ENCODE results near the gene SLC23A1. TPM values are rescaled to one million over a fixed set of nuclear protein-coding genes. Genes with fewer than 3 reads are reported as not detected.

The SLC23A1 gene
- total RNA-seq, 1 donor from 2014 or later: not detected

GRCh38 chr5:139379626-139380449, 3.3 kb downstream of the SLC23A1 start:
- TF ChIP-seq, protein P1, sequence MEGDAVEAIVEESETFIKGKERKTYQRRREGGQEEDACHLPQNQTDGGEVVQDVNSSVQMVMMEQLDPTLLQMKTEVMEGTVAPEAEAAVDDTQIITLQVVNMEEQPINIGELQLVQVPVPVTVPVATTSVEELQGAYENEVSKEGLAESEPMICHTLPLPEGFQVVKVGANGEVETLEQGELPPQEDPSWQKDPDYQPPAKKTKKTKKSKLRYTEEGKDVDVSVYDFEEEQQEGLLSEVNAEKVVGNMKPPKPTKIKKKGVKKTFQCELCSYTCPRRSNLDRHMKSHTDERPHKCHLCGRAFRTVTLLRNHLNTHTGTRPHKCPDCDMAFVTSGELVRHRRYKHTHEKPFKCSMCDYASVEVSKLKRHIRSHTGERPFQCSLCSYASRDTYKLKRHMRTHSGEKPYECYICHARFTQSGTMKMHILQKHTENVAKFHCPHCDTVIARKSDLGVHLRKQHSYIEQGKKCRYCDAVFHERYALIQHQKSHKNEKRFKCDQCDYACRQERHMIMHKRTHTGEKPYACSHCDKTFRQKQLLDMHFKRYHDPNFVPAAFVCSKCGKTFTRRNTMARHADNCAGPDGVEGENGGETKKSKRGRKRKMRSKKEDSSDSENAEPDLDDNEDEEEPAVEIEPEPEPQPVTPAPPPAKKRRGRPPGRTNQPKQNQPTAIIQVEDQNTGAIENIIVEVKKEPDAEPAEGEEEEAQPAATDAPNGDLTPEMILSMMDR (IDR thresholded peaks at IDR 0.05; ENCODE audit: unreplicated experiment): no peak
- H3K27ac Mint-ChIP-seq (ENCODE audit: unreplicated experiment): no peak overlapping the region
- H3K9me3 Mint-ChIP-seq (ENCODE audit: unreplicated experiment): no peaks in the 10 kb centered on the region
- H3K36me3 Mint-ChIP-seq (ENCODE audit: low read depth, unreplicated experiment): peaks cover 9% of the 10 kb centered on the region
- H3K27me3 Mint-ChIP-seq (ENCODE audit: unreplicated experiment): peaks cover 6% of the 10 kb centered on the region
- no peak overlapping the region for H3K4me3 Mint-ChIP-seq (ENCODE audit: unreplicated experiment)
- peaks cover 12% of the 10 kb centered on the region for H3K4me1 Mint-ChIP-seq (ENCODE audit: unreplicated experiment)
- DNase-seq (ENCODE audit: low spot score): no peak

DNA sequence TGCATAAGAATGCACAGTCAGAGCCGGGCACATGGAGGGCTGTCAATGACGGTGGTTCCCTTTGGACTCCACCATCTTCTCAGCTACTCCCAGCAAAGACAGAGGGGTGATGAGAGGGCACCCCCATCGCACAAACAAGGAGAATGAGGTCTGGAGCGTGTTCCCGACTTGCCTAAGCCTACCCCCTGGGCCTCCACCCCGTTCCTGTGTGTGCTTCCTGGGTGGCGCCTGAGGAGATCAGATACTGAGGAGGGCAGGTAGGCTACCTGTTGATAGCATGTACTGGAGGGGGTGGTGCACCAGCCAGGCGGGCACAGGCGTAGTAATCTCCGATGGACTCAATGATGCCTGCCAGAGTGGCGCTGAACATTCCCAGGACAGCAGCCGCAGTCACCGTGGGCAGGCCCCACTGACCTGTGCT, 4.1 kb downstream of the SLC23A1 start:
- Mint-ChIP-seq H3K9me3 (ENCODE audit: unreplicated experiment) (no peaks in the 10 kb centered on the region), H3K4me1 (ENCODE audit: unreplicated experiment) (peaks cover 9% of the 10 kb centered on the region), H3K36me3 (ENCODE audit: low read depth, unreplicated experiment) (peaks cover 10% of the 10 kb centered on the region), H3K4me3 (ENCODE audit: unreplicated experiment) (no peak overlapping the region), H3K27ac (ENCODE audit: unreplicated experiment) (no peak overlapping the region), H3K27me3 (ENCODE audit: unreplicated experiment) (peaks cover 8% of the 10 kb centered on the region)
- no peak for DNase-seq (ENCODE audit: low spot score)
- TF ChIP-seq, protein P1 (IDR thresholded peaks at IDR 0.05; ENCODE audit: unreplicated experiment): no peak

GRCh38 chr5:139378101-139378825, 4.8 kb downstream of the SLC23A1 start:
- H3K4me1 Mint-ChIP-seq (ENCODE audit: unreplicated experiment): peaks cover 12% of the 10 kb centered on the region
- H3K27ac Mint-ChIP-seq (ENCODE audit: unreplicated experiment): no peak overlapping the region
- no peak overlapping the region for H3K4me3 Mint-ChIP-seq (ENCODE audit: unreplicated experiment)
- no peaks in the 10 kb centered on the region for H3K9me3 Mint-ChIP-seq (ENCODE audit: unreplicated experiment)
- TF ChIP-seq, protein P1 (IDR thresholded peaks at IDR 0.05; ENCODE audit: unreplicated experiment): no peak
- H3K27me3 Mint-ChIP-seq (ENCODE audit: unreplicated experiment): peaks cover 11% of the 10 kb centered on the region
- H3K36me3 Mint-ChIP-seq (ENCODE audit: low read depth, unreplicated experiment): peaks cover 17% of the 10 kb centered on the region
- no peak for DNase-seq (ENCODE audit: low spot score)

GRCh38 chr5:139377226-139377625, 5.9 kb downstream of the SLC23A1 start:
- DNase-seq (ENCODE audit: low spot score): no peak
- Mint-ChIP-seq H3K4me3 (ENCODE audit: unreplicated experiment) (no peak overlapping the region), H3K27ac (ENCODE audit: unreplicated experiment) (no peak overlapping the region), H3K4me1 (ENCODE audit: unreplicated experiment) (peaks cover 12% of the 10 kb centered on the region), H3K9me3 (ENCODE audit: unreplicated experiment) (no peaks in the 10 kb centered on the region), H3K36me3 (ENCODE audit: low read depth, unreplicated experiment) (peaks cover 18% of the 10 kb centered on the region), H3K27me3 (ENCODE audit: unreplicated experiment) (peaks cover 11% of the 10 kb centered on the region)
- TF ChIP-seq, protein P1 (IDR thresholded peaks at IDR 0.05; ENCODE audit: unreplicated experiment): no peak

DNA sequence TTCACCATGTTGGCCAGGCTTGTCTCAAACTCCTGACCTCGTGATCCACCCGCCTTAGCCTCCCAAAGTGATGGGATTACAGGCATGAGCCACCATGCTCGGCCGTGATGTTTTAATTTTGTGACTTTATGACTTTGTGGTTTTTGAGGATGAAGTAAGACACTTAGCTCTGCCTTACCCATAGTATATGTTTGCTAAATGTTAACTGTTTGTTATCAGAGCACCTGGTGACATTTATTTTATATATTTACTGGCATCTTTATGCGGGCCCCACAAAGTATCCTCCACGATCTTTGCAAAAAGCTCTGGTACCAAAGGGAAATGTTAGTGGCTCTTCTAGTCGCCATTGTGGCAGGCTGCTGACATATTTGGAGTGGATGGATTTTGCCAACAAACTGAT, 6.7 kb downstream of the SLC23A1 start:
- peaks cover 11% of the 10 kb centered on the region for H3K27me3 Mint-ChIP-seq (ENCODE audit: unreplicated experiment)
- no peak for DNase-seq (ENCODE audit: low spot score)
- H3K4me3 Mint-ChIP-seq (ENCODE audit: unreplicated experiment): no peak overlapping the region
- H3K27ac Mint-ChIP-seq (ENCODE audit: unreplicated experiment): peak overlapping the region; percentile 7
- TF ChIP-seq, protein P1 (IDR thresholded peaks at IDR 0.05; ENCODE audit: unreplicated experiment): no peak
- peaks cover 24% of the 10 kb centered on the region for H3K36me3 Mint-ChIP-seq (ENCODE audit: low read depth, unreplicated experiment)
- H3K9me3 Mint-ChIP-seq (ENCODE audit: unreplicated experiment): no peaks in the 10 kb centered on the region
- H3K4me1 Mint-ChIP-seq (ENCODE audit: unreplicated experiment): peaks cover 12% of the 10 kb centered on the region

All from endothelial cell (in vitro differentiated cells).